Stimulated activated CD4-positive, alpha-beta T cell treated with anti-CD3 and anti-CD28 coated beads, Interleukin-1b, Interleukin-23, amount 100 ng/mL, for 24 hours (primary cell): ENCODE measurements around the gene PLCH1.

Experiments used
- DNase-seq, 4 experiments: peaks; one replicate each; pipeline ENCODE4 v3.0.0-alpha.2; 2020; ENCODE audit warnings: low read depth in 4 of 4, low spot score in 1 of 4

Gene PLCH1

GRCh38 chr3:155609586-155609985 is 135.3 kb downstream of the PLCH1 start:
- DNase-seq = no peak

GRCh38 chr3:155608228-155608920 is 136.5 kb downstream of the PLCH1 start:
- no peak for DNase-seq

DNA sequence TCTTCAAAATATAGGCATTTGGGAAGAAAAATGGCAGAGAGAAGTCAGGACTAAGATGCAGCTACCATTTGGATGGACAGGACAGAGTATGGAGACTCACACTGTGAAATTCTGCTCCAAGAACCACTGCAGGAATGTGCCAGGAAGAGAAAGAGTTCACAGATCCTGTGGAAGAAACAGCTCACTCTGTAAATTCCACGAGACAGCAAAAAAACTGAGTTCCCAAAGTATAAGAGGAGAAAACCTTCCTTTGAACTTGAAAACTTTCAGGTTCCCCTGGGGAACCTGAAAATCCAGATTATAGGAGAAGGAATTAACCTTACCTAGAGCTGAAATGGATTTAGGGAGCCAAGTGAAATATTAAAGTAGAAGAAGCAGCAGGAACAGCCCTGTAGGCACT is 137.1 kb downstream of the PLCH1 start:
- DNase-seq = no peak

- no peak for DNase-seq
These were observed 139.3 kb downstream of the PLCH1 start for GRCh38 chr3:155605571-155605970.

GRCh38 chr3:155604967-155605366 is 139.9 kb downstream of the PLCH1 start:
- DNase-seq = no peak

GRCh38 chr3:155604126-155604525 is 140.7 kb downstream of the PLCH1 start:
- no peak for DNase-seq

DNA sequence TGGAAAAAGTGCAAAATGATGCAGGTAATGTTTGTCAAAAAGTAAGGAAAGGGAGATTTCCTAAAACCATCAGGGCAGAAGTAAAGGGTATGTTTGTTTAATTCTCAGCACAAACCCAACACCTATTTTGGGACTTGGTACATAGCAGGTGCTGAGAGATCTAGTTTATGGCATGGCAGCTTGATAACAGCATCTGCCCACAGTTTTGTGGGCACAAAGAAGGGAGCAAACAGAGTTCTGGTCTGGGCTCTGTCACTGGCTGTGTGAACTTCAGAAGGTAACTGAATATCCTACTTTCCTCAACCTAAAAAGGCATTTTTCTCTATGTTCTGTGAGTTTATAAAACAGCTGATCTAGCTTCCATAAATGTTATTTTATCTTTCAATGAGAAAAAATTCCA is 141.6 kb downstream of the PLCH1 start:
- no peak for DNase-seq

DNA sequence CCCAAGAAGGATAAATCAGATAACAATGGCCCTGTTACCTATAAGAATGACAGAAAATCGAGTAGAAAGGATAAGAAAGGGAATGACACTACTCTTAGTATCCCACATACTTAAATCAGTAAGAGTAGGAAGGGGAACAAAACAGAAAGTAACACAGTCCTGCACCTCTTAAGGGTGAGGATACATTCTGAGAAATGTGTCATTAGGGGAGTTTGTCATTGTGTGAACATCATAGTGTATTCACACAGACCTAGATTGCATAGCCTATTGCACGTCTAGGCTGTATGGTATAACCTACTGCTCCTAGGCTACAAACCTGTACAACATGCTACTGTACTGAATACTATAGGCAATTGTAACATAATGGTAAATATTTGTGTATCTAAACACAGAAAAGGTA is 142.6 kb downstream of the PLCH1 start:
- no peak for DNase-seq

GRCh38 chr3:155598671-155599070 is 146.2 kb downstream of the PLCH1 start:
- DNase-seq = no peak

- no peak for DNase-seq
These were observed 148.3 kb downstream of the PLCH1 start for GRCh38 chr3:155596615-155597014.

DNA sequence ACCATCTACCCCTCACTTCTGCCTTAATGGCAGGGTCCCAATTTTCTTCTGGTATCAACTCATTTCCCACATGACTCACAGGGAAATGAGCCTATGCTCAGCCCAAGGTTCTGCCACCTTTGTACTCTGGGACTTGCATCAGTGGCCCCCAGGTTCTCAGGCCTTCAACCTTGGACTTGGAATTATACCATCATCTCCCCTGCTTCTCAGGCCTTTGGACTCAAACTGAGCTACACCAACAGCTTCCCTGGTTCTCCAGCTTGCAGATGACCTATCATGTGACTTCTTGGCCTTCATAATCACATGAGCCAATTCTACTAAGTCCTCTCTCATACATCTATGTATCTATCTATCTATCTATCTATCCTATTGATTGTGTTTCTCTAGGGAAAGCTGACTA is 149.5 kb downstream of the PLCH1 start:
- no peak for DNase-seq

- no peak for DNase-seq
These were observed 150.2 kb downstream of the PLCH1 start for GRCh38 chr3:155594526-155595187.

- no peak for DNase-seq
These were observed 157.3 kb downstream of the PLCH1 start for GRCh38 chr3:155587581-155587980.

DNA sequence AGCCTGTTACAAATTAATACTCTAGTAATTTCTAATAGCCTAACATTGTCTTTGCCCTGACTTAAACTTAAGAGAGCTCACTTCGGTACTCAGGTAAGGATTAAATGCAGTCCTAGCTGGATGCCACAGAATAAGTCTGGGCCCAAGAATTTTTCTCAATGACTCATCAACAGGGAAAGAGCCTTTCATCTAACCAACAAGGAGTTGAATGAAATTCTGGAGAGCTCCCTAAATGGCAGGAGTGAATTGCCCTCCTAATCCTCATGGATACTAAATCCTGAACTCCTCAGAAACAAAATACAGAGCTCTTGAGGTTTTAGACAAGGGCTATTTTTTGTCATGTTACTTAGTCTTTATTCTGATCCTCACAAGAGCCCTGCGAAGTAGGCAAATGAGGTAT is 159.5 kb downstream of the PLCH1 start:
- DNase-seq = no peak

- DNase-seq = no peak
These were observed 163.3 kb downstream of the PLCH1 start for GRCh38 chr3:155581579-155581978.

DNA sequence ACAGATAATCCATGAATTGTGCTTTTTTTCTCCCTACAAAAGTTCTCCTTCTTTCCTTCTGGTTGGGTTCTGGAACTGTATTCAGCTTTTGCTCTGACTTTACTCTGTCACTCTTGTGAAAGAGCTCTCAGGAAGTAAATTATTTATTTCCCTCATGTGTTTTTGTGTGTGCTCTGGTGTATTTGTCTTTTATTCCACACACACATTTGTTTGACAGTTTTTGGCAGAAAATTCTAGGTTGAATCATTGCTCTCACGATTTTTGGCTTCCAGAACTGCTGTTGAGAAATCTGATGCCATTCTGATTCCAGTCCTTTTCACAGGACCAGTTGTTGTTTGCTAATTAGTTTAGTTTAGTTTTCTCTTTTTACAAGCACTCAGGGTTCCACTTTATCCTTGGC is 172.8 kb downstream of the PLCH1 start:
- DNase-seq = no peak

DNA sequence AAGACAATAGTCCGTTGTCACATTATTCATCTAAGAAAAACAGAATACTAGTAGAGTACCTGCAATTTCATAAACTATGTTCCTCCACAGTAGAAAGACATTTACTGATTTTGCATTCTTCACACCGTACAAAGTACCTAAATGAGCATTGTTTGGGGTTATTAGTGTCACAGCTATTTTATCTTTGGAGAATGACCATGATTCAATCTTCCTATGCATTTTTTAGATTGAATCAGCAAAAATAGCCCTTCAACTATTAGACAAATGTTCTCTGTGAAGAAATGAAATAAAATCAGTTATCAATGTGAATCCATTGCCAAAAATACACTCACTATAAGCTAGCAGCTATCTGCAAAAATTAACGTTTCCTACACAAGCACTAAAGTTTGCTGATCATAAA is 176.6 kb downstream of the PLCH1 start:
- DNase-seq = no peak

DNA sequence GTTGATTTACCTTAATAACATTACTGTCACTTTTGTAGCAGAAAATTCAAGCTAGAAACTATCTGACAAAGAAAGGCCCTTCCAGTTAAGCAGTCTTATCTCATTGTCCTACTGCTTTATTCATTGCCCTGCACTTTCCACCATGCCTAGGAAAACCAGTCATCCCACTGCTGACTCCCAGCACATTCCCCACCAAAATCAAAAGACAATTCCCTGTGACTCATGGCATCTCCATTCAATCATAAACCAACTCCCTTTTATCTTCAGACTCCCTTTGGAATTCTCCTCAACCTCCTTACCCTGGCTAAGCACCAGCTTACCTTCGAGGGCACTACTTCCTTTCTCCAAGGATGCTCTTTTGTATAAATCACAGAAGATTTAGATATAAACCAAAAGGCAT is 184.3 kb downstream of the PLCH1 start:
- DNase-seq = no peak

DNA sequence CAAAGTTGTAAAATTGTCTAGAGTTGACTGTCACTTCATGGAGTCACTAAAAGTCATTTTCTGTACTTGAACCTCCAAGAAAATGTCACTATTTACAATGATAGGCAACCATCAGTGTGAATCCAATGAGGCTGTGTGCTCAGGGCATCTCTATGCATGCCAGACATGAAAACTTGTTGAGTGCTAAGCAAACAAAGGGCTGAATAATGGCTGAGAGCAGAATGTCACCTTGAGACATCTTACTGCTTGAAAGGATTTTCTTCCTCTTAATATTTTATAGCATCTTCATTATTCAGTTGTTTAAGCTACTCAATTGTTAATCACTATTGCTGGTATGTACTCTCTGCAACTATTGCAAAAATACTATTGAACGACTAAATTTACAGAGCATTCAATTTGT is 184.7 kb downstream of the PLCH1 start:
- DNase-seq = no peak

GRCh38 chr3:155556531-155556930 is 188.3 kb downstream of the PLCH1 start:
- DNase-seq = no peak

DNA sequence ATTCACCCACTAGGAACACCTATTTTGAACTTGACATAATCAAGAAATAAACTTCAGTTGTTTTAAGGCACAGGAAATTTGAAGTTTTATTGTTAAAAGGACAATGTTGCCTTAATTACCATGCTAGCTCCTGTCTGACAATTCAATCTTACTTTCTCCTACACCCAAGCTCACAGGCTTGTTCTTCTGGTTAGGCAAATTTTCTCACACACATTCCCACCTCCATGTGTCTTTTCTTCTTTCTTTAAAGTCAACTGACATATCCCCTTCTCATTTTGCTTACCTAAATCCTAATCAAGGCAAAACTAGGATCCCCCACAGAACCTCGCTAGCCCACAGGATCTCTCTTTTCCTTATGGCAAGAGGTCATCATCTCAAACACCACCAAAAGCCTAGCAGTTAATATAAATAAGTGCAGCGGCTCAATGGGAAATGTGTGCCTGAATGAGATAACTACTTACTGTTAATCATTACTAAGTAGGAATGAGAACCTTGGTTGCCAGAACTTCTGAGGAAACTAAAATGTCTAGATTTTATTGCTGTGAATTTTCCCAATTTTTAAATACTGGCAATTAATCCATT is 189.3 kb downstream of the PLCH1 start:
- DNase-seq = no peak

- no peak for DNase-seq
These were observed 190.0 kb downstream of the PLCH1 start for GRCh38 chr3:155554777-155555451.
